ENCODE measurements around the gene NUDT16L1. TPM values are rescaled to one million over a fixed set of nuclear protein-coding genes. Genes with fewer than 3 reads are reported as not detected.

NUDT16L1 gene
- total RNA-seq, 2 donors from 2014 or later = 50.7 to 80.1 TPM

- no peak overlapping the region for H3K9ac ChIP-seq (ENCODE audit: low read depth in 2 of 2, low read length in 2 of 2)
- no peaks in the 10 kb centered on the region for H3K4me1 ChIP-seq
- no peak overlapping the region for H3K27ac ChIP-seq
- peaks cover 5% of the 10 kb centered on the region for H3K36me3 ChIP-seq
- DNase-seq = no peak
- intact Hi-C loops (cut with DNase I) = no loop called here
- no peaks in the 10 kb centered on the region for H3K9me3 ChIP-seq
- TF ChIP-seq CTCF (IDR thresholded peaks at IDR 0.05) = no peak
- no peaks in the 10 kb centered on the region for H3K27me3 ChIP-seq
- no peak overlapping the region for H3K4me3 ChIP-seq
Measured at GRCh38 chr16:4689091-4689671, 4.2 kb upstream of the NUDT16L1 start.

- intact Hi-C loops (cut with DNase I) = no loop called here
- TF ChIP-seq CTCF (IDR thresholded peaks at IDR 0.05) = no peak
- no peak for DNase-seq
Measured at GRCh38 chr16:4689864-4690704, 3.3 kb upstream of the NUDT16L1 start.

GRCh38 chr16:4690946-4691665 is 2.3 kb upstream of the NUDT16L1 start:
- Histone ChIP-seq H3K4me1 (peaks cover 5% of the 10 kb centered on the region), H3K27me3 (no peaks in the 10 kb centered on the region), H3K4me3 (no peak overlapping the region), H3K27ac (no peak overlapping the region), H3K9ac (ENCODE audit: low read depth in 2 of 2, low read length in 2 of 2) (no peak overlapping the region), H3K9me3 (no peaks in the 10 kb centered on the region), H3K36me3 (peaks cover under 1% of the 10 kb centered on the region)
- TF ChIP-seq CTCF (IDR thresholded peaks at IDR 0.05) = no peak
- intact Hi-C loops (cut with DNase I) = no loop called here
- no peak for DNase-seq

More at GRCh38 chr16:4689864-4690704, 3.3 kb upstream of the NUDT16L1 start:
- Histone ChIP-seq H3K27me3 (no peaks in the 10 kb centered on the region), H3K9ac (ENCODE audit: low read depth in 2 of 2, low read length in 2 of 2) (no peak overlapping the region), H3K4me3 (no peak overlapping the region), H3K4me1 (peaks cover 5% of the 10 kb centered on the region), H3K36me3 (no peaks in the 10 kb centered on the region), H3K27ac (no peak overlapping the region), H3K9me3 (no peaks in the 10 kb centered on the region)

- intact Hi-C loops (cut with DNase I) = no loop called here
Measured at GRCh38 chr16:4691666-4692412, 1.5 kb upstream of the NUDT16L1 start.

More at GRCh38 chr16:4691666-4692412, 1.5 kb upstream of the NUDT16L1 start:
- Histone ChIP-seq H3K9ac (ENCODE audit: low read depth in 2 of 2, low read length in 2 of 2) (no peak overlapping the region), H3K9me3 (no peaks in the 10 kb centered on the region), H3K4me1 (peaks cover 5% of the 10 kb centered on the region), H3K4me3 (no peak overlapping the region), H3K27me3 (no peaks in the 10 kb centered on the region), H3K27ac (no peak overlapping the region), H3K36me3 (peaks cover 6% of the 10 kb centered on the region)
- TF ChIP-seq CTCF (IDR thresholded peaks at IDR 0.05) = no peak
- no peak for DNase-seq
